OCI-LY3 (cell line): Measurements from ENCODE around the gene ZNF550.

Source experiments
- EZH2phosphoT487 ChIP-seq: fragments of 200-600 bp; shearing (Covaris generic); IDR thresholded peaks from 2 replicates; pipeline ENCODE4 v1.6.1; 2018; ENCODE audit warnings: antibody characterized with exemption, mixed run types, low read depth
- TF ChIP-seq, protein P1 (sequence below): fragments of 200-600, 300-600 bp; sonication (generic); IDR thresholded peaks from 2 replicates; pipeline ENCODE4 v1.5.1; 2014; ENCODE audit warnings: antibody characterized with exemption, low read length, low read depth

DNA sequence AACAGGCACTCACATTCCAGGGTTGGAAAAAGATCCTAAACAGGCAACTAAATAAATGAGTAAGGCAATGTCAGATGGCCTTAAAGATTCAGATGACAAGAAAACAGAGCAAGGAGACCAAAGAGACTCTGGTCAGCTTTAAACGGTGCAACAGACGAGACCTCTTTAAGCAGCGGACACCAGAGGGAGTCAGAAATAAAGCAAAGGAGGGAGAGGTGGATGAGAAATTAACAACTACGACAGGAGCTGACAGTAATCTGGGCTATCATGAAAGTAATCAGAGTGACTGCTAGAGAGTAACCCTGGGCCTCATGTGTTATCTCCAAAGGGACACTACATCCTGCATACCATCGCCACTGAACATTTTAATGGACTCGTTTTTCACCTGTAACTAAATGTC is 1.1 kb downstream of the ZNF550 start:
- TF ChIP-seq, protein P1, sequence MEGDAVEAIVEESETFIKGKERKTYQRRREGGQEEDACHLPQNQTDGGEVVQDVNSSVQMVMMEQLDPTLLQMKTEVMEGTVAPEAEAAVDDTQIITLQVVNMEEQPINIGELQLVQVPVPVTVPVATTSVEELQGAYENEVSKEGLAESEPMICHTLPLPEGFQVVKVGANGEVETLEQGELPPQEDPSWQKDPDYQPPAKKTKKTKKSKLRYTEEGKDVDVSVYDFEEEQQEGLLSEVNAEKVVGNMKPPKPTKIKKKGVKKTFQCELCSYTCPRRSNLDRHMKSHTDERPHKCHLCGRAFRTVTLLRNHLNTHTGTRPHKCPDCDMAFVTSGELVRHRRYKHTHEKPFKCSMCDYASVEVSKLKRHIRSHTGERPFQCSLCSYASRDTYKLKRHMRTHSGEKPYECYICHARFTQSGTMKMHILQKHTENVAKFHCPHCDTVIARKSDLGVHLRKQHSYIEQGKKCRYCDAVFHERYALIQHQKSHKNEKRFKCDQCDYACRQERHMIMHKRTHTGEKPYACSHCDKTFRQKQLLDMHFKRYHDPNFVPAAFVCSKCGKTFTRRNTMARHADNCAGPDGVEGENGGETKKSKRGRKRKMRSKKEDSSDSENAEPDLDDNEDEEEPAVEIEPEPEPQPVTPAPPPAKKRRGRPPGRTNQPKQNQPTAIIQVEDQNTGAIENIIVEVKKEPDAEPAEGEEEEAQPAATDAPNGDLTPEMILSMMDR, result no peak
- TF ChIP-seq EZH2phosphoT487, result no peak
